CD1c-positive myeloid dendritic cell (primary cell): Measurements from ENCODE around the gene KCNQ5.

Source experiments
- DNase-seq: peaks from one replicate; pipeline ENCODE4 v3.0.0-alpha.2; 2016; ENCODE audit errors: extremely low spot score

The KCNQ5 gene

GRCh38 chr6:72793641-72794395, 172.0 kb downstream of the KCNQ5 start:
- DNase-seq: no peak

- DNase-seq: no peak
These were observed 176.3 kb downstream of the KCNQ5 start for GRCh38 chr6:72798196-72798595.

GRCh38 chr6:72809746-72810379, 188.0 kb downstream of the KCNQ5 start:
- DNase-seq: no peak

GRCh38 chr6:72810571-72811280, 188.9 kb downstream of the KCNQ5 start:
- DNase-seq: no peak

- no peak for DNase-seq
These were observed 190.1 kb downstream of the KCNQ5 start for GRCh38 chr6:72811971-72812421.

GRCh38 chr6:72813807-72814596, 192.1 kb downstream of the KCNQ5 start:
- no peak for DNase-seq

GRCh38 chr6:72816022-72816421, 194.2 kb downstream of the KCNQ5 start:
- DNase-seq: no peak

- DNase-seq: no peak
These were observed 195.3 kb downstream of the KCNQ5 start for GRCh38 chr6:72817208-72817607.

- no peak for DNase-seq
These were observed 197.7 kb downstream of the KCNQ5 start for GRCh38 chr6:72819609-72820008.

GRCh38 chr6:72820153-72820552, 198.3 kb downstream of the KCNQ5 start:
- DNase-seq: no peak

GRCh38 chr6:72820906-72821305, 199.0 kb downstream of the KCNQ5 start:
- no peak for DNase-seq

- DNase-seq: no peak
These were observed 200.2 kb downstream of the KCNQ5 start for GRCh38 chr6:72822023-72822422.

GRCh38 chr6:72822691-72823090, 200.8 kb downstream of the KCNQ5 start:
- DNase-seq: no peak

- DNase-seq: peak; percentile 42
These were observed 203.0 kb downstream of the KCNQ5 start for GRCh38 chr6:72824833-72825232.

- DNase-seq: peak; percentile 59
These were observed 203.5 kb downstream of the KCNQ5 start for GRCh38 chr6:72825315-72825911.

- no peak for DNase-seq
These were observed 204.2 kb downstream of the KCNQ5 start for GRCh38 chr6:72826037-72826436.

- DNase-seq: no peak
These were observed 205.0 kb downstream of the KCNQ5 start for GRCh38 chr6:72826744-72827438.

GRCh38 chr6:72828904-72829303, 207.0 kb downstream of the KCNQ5 start:
- DNase-seq: no peak

- DNase-seq: no peak
These were observed 210.4 kb downstream of the KCNQ5 start for GRCh38 chr6:72832271-72832670.

- no peak for DNase-seq
These were observed 213.9 kb downstream of the KCNQ5 start for GRCh38 chr6:72835749-72836148.

GRCh38 chr6:72836971-72837370, 215.1 kb downstream of the KCNQ5 start:
- no peak for DNase-seq
